HG02852 (cell line): ENCODE measurements around the gene RNU4-1.
"Not testable (repeated sequence)": the region's sequence is repeated elsewhere in the genome, so short reads cannot be mapped to it uniquely, and the experiment has no call there.

Experiments used
- ATAC-seq: cut with Tn5 transposase; IDR thresholded peaks from one replicate; pipeline ENCODE4 v1.9.1; 2021; ENCODE audit warnings: mild to moderate bottlenecking, moderate library complexity; ENCODE audit not compliant: unreplicated experiment

Gene RNU4-1

GRCh38 chr12:120292661-120293531, at the start of gene RNU4-1:
Gene RNU4-1 (minus strand): TSS chr12:120293237.
- peak; percentile 34 for ATAC-seq

- no peak for ATAC-seq
These were observed 49.4 kb upstream of the RNU4-1 start for GRCh38 chr12:120342175-120343038.

- ATAC-seq, result no peak
These were observed 46.2 kb upstream of the RNU4-1 start for GRCh38 chr12:120339256-120339655.

GRCh38 chr12:120337730-120338129, 44.7 kb upstream of the RNU4-1 start:
- no peak for ATAC-seq

GRCh38 chr12:120336392-120336791, 43.4 kb upstream of the RNU4-1 start:
- not testable (repeated sequence) for ATAC-seq

- not testable (repeated sequence) for ATAC-seq
These were observed 42.4 kb upstream of the RNU4-1 start for GRCh38 chr12:120335447-120335846.

- ATAC-seq, result no peak
These were observed 39.5 kb upstream of the RNU4-1 start for GRCh38 chr12:120332523-120332922.

- ATAC-seq, result no peak
These were observed 39.0 kb upstream of the RNU4-1 start for GRCh38 chr12:120332041-120332440.

- ATAC-seq, result no peak
These were observed 38.4 kb upstream of the RNU4-1 start for GRCh38 chr12:120331390-120331789.

GRCh38 chr12:120328228-120328627, 35.2 kb upstream of the RNU4-1 start:
- no peak for ATAC-seq

GRCh38 chr12:120327593-120327992, 34.6 kb upstream of the RNU4-1 start, which contains the start of gene PLA2G1B:
Gene PLA2G1B (minus strand): TSS chr12:120327779. CDS start chr12:120327753, 26 bp downstream.
- ATAC-seq, result no peak

GRCh38 chr12:120324841-120325417, 31.9 kb upstream of the RNU4-1 start:
- ATAC-seq, result no peak

GRCh38 chr12:120323772-120324171, 30.7 kb upstream of the RNU4-1 start:
- ATAC-seq, result no peak

GRCh38 chr12:120321382-120322202, 28.6 kb upstream of the RNU4-1 start:
- ATAC-seq, result no peak

GRCh38 chr12:120317224-120318105, 24.4 kb upstream of the RNU4-1 start:
- peak; percentile 99 for ATAC-seq

GRCh38 chr12:120316798-120317223, 23.8 kb upstream of the RNU4-1 start:
- ATAC-seq, result no peak

GRCh38 chr12:120314220-120314619, 21.2 kb upstream of the RNU4-1 start:
- no peak for ATAC-seq

GRCh38 chr12:120301962-120302815, 9.2 kb upstream of the RNU4-1 start, which contains the start of gene SIRT4:
Gene SIRT4 (plus strand): TSS chr12:120302321. CDS start chr12:120303562, 1,241 bp downstream.
- ATAC-seq, result peak; percentile 92

- peak; percentile 9 for ATAC-seq
These were observed 701 bp downstream of the RNU4-1 start for GRCh38 chr12:120292411-120292660.
